Choroid plexus epithelial cell (primary cell): ENCODE measurements around the gene GSTA4.
A peak's percentile ranks its signal among the peaks of the same experiment; 100 is the strongest.

Experiments used
- DNase-seq: peaks from one replicate; pipeline ENCODE4 v3.0.0-alpha.2; 2010; ENCODE audit warnings: low read depth
- H3K4me3 ChIP-seq: 2 replicates; pipeline ENCODE4 v1.5.1; 2011; ENCODE audit warnings: low read depth, mild to moderate bottlenecking, control low read depth, low read length, moderate library complexity
- CTCF ChIP-seq: conservative IDR thresholded peaks from 2 replicates; pipeline ENCODE4 v1.5.1; 2011; ENCODE audit warnings: low read depth, mild to moderate bottlenecking, control low read depth, inconsistent platforms, low read length, moderate library complexity

GSTA4 gene

GRCh38 chr6:53038141-53038540 is 43.1 kb upstream of the GSTA4 start:
- DNase-seq: no peak
- TF ChIP-seq CTCF: no peak
- H3K4me3 ChIP-seq: no peak overlapping the region

GRCh38 chr6:53035549-53036213 is 40.6 kb upstream of the GSTA4 start:
- H3K4me3 ChIP-seq: no peak overlapping the region
- no peak for TF ChIP-seq CTCF
- no peak for DNase-seq

- no peak overlapping the region for H3K4me3 ChIP-seq
- peak; percentile 85 for DNase-seq
- TF ChIP-seq CTCF: no peak
Measured at GRCh38 chr6:53033764-53034163, 38.7 kb upstream of the GSTA4 start.

- no peak for TF ChIP-seq CTCF
- no peak overlapping the region for H3K4me3 ChIP-seq
- no peak for DNase-seq
Measured at GRCh38 chr6:53032849-53033248, 37.8 kb upstream of the GSTA4 start.

GRCh38 chr6:53031281-53031680 is 36.2 kb upstream of the GSTA4 start:
- no peak overlapping the region for H3K4me3 ChIP-seq
- no peak for DNase-seq
- TF ChIP-seq CTCF: no peak

- DNase-seq: no peak
- no peak for TF ChIP-seq CTCF
- H3K4me3 ChIP-seq: no peak overlapping the region
Measured at GRCh38 chr6:53029761-53030160, 34.7 kb upstream of the GSTA4 start.

- TF ChIP-seq CTCF: no peak
- H3K4me3 ChIP-seq: no peak overlapping the region
- DNase-seq: no peak
Measured at GRCh38 chr6:53029257-53029656, 34.2 kb upstream of the GSTA4 start.
